Chondrocyte (in vitro differentiated cells): ENCODE data around the gene LTO1. TPM values are rescaled to one million over a fixed set of nuclear protein-coding genes. Genes with fewer than 3 reads are reported as not detected.

Source experiments
- DNase-seq: peaks from one replicate; pipeline ENCODE4 v3.0.0; 2021; ENCODE audit warnings: mixed read lengths, low spot score
- H3K27ac Mint-ChIP-seq: one replicate; pipeline ENCODE4 v1.8.0; 2021; ENCODE audit warnings: mild to moderate bottlenecking, moderate library complexity, mixed read lengths; ENCODE audit not compliant: unreplicated experiment
- H3K27me3 Mint-ChIP-seq: 2 replicates; pipeline ENCODE4 v1.8.0; 2021; ENCODE audit warnings: low read depth, mixed read lengths
- H3K36me3 Mint-ChIP-seq: 2 replicates; pipeline ENCODE4 v1.8.0; 2021; ENCODE audit warnings: low read depth, mixed read lengths
- H3K4me1 Mint-ChIP-seq: 2 replicates; pipeline ENCODE4 v1.8.0; 2021; ENCODE audit warnings: low read depth, mild to moderate bottlenecking, mixed read lengths
- H3K4me3 Mint-ChIP-seq: one replicate; pipeline ENCODE4 v1.8.0; 2021; ENCODE audit warnings: mild to moderate bottlenecking, moderate library complexity, mixed read lengths; ENCODE audit not compliant: unreplicated experiment
- H3K9me3 Mint-ChIP-seq: 2 replicates; pipeline ENCODE4 v1.8.0; 2021; ENCODE audit warnings: low read depth, mixed read lengths
- total RNA-seq: library from RNA; stranded (reverse); gene quantifications from 3 replicates; pipeline ENCODE4 v1.2.1, GENCODE V29; 2021
- TF ChIP-seq, protein P1 (sequence below): fragments of 200-600 bp; sonication (generic); IDR thresholded peaks from 2 replicates; pipeline ENCODE4 v1.5.0; 2021; ENCODE audit warnings: antibody characterized with exemption, mild to moderate bottlenecking, moderate library complexity

Gene LTO1
- total RNA-seq, 1 donor from 2014 or later: 16.2 TPM

- TF ChIP-seq, protein P1, sequence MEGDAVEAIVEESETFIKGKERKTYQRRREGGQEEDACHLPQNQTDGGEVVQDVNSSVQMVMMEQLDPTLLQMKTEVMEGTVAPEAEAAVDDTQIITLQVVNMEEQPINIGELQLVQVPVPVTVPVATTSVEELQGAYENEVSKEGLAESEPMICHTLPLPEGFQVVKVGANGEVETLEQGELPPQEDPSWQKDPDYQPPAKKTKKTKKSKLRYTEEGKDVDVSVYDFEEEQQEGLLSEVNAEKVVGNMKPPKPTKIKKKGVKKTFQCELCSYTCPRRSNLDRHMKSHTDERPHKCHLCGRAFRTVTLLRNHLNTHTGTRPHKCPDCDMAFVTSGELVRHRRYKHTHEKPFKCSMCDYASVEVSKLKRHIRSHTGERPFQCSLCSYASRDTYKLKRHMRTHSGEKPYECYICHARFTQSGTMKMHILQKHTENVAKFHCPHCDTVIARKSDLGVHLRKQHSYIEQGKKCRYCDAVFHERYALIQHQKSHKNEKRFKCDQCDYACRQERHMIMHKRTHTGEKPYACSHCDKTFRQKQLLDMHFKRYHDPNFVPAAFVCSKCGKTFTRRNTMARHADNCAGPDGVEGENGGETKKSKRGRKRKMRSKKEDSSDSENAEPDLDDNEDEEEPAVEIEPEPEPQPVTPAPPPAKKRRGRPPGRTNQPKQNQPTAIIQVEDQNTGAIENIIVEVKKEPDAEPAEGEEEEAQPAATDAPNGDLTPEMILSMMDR: no peak
- Mint-ChIP-seq H3K27ac (no peak overlapping the region), H3K4me3 (no peak overlapping the region), H3K27me3 (no peaks in the 10 kb centered on the region), H3K4me1 (no peaks in the 10 kb centered on the region), H3K9me3 (no peaks in the 10 kb centered on the region), H3K36me3 (peaks cover 7% of the 10 kb centered on the region)
- DNase-seq: peak; percentile 40
Measured at GRCh38 chr11:69663326-69663725, 11.8 kb downstream of the LTO1 start.

GRCh38 chr11:69662806-69663205 lies 12.3 kb downstream of the LTO1 start:
- H3K4me3 Mint-ChIP-seq: no peak overlapping the region
- H3K36me3 Mint-ChIP-seq: peaks cover 7% of the 10 kb centered on the region
- no peaks in the 10 kb centered on the region for H3K4me1 Mint-ChIP-seq
- TF ChIP-seq, protein P1: no peak
- peak overlapping the region; percentile 2 for H3K27ac Mint-ChIP-seq
- DNase-seq: peak; percentile 75
- H3K9me3 Mint-ChIP-seq: no peaks in the 10 kb centered on the region
- H3K27me3 Mint-ChIP-seq: no peaks in the 10 kb centered on the region

DNA sequence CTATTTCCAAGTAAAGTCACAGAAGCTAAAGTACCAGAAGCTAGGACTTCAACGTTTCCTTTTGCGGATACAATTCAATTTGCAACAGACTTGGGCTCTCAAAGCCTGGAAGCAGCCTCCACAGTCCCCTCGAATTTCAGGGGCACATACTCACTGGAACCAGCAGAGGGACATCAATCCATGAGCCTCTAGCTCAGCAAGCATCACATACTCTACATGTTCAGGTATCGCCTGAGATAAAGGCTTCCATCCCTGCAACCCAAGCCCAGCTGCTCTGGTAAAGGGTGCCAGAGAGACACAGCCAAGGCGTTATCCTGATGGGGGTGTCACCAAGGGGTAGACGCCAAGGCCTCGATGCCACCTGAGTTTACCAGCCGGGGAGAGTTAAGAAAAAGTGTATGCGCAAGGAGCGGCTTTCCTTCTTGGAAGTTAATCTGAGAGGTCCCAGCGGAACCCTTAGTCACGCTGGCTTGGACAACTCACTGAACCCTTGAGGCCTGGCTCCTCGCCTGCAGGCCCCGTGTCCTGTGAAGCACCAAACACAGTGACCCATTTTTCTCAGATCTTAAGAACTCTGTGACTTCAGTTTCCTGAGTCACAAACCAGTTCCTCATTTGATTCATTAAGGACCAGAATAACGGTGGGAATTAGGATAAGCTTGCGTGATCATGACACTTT lies 13.0 kb downstream of the LTO1 start:
- Mint-ChIP-seq H3K27ac (no peak overlapping the region), H3K27me3 (no peaks in the 10 kb centered on the region)

DNA sequence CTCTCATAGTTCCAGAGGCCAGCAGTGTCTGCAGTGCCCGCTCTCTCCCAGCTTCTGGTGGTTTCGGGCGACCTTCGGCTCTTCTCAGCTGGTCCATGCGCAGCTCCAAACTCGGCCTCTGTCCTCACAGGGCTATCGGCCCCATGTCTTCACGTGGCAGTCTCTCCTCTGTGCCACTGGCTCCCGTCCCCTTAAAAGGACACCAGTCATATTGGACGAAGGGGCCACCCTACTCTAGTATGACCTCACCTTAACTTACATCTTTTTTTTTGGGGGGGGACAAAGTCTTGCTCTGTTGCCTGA lies 13.8 kb downstream of the LTO1 start:
- Mint-ChIP-seq H3K4me1 (no peaks in the 10 kb centered on the region), H3K9me3 (no peaks in the 10 kb centered on the region), H3K36me3 (peaks cover 4% of the 10 kb centered on the region), H3K4me3 (no peak overlapping the region), H3K27ac (no peak overlapping the region), H3K27me3 (no peaks in the 10 kb centered on the region)
- TF ChIP-seq, protein P1: no peak
- peak; percentile 35 for DNase-seq

More for the DNA sequence above, 13.0 kb downstream of the LTO1 start:
- TF ChIP-seq, protein P1: peak; percentile 48
- peak; percentile 58 for DNase-seq
- Mint-ChIP-seq H3K36me3 (peaks cover 4% of the 10 kb centered on the region), H3K9me3 (no peaks in the 10 kb centered on the region), H3K4me3 (no peak overlapping the region), H3K4me1 (no peaks in the 10 kb centered on the region)

GRCh38 chr11:69660001-69660500 lies 15.1 kb downstream of the LTO1 start:
- no peaks in the 10 kb centered on the region for H3K9me3 Mint-ChIP-seq
- peaks cover 4% of the 10 kb centered on the region for H3K36me3 Mint-ChIP-seq
- DNase-seq: peak; percentile 34
- no peak overlapping the region for H3K27ac Mint-ChIP-seq
- TF ChIP-seq, protein P1: no peak
- no peaks in the 10 kb centered on the region for H3K27me3 Mint-ChIP-seq
- H3K4me1 Mint-ChIP-seq: no peaks in the 10 kb centered on the region
- H3K4me3 Mint-ChIP-seq: no peak overlapping the region
